K562 (cell line): ENCODE measurements around the gene CLIP2. TPM values are rescaled to one million over a fixed set of nuclear protein-coding genes. Genes with fewer than 3 reads are reported as not detected.
A peak's percentile ranks its signal among the peaks of the same experiment; 100 is the strongest.

Experiments
- CHAMP1 ChIP-seq: fragments of 450-650 bp; IDR thresholded peaks from 2 replicates; pipeline ENCODE4 v1.6.1; 2016; ENCODE audit warnings: mild to moderate bottlenecking
- CREM ChIP-seq: IDR thresholded peaks from 2 replicates; pipeline ENCODE4 v1.6.1; 2014; ENCODE audit warnings: antibody characterized with exemption, low read depth
- ESRRB ChIP-seq: fragments of 250-450 bp; sonication (Bioruptor Pico); IDR thresholded peaks from 2 replicates; pipeline ENCODE4 v1.5.0; 2020; ENCODE audit warnings: mild to moderate bottlenecking, moderate library complexity, borderline replicate concordance
- GTF2E2 ChIP-seq: fragments of 200-800 bp; sonication (Bioruptor generic); IDR thresholded peaks from 2 replicates; pipeline ENCODE4 v1.6.1; 2016; ENCODE audit warnings: missing genetic modification characterization, missing compliant biosample characterization
- HBP1 ChIP-seq: fragments of 450-650 bp; formaldehyde crosslinking; IDR thresholded peaks from 2 replicates; pipeline ENCODE4 v1.4.0; 2022; ENCODE audit warnings: missing genetic modification characterization
- HDAC1 ChIP-seq, 2 experiments: fragments of 450-650 bp; IDR thresholded peaks; 2 replicates each; pipeline ENCODE4 v1.6.1; 2016 to 2017; ENCODE audit warnings: inconsistent platforms in 1 of 2, mild to moderate bottlenecking in 1 of 2, moderate library complexity in 1 of 2
- KAT2B ChIP-seq: IDR thresholded peaks from one replicate; pipeline ENCODE4 v1.6.1; 2012; ENCODE audit warnings: low read depth, mild to moderate bottlenecking, control low read depth, inconsistent platforms, low read length, moderate library complexity
- PKNOX1 ChIP-seq: fragments of 450-650 bp; IDR thresholded peaks from 2 replicates; pipeline ENCODE4 v1.6.1; 2016
- SP1 ChIP-seq: sonication (generic); formaldehyde crosslinking; IDR thresholded peaks from 2 replicates; pipeline ENCODE4 v1.8.1; 2022; ENCODE audit warnings: mild to moderate bottlenecking, missing genetic modification reagents
- TSHZ1 ChIP-seq: fragments of 250-450 bp; sonication (Bioruptor Pico); IDR thresholded peaks from 2 replicates; pipeline ENCODE4 v1.4.0; 2020; ENCODE audit warnings: mild to moderate bottlenecking, moderate library complexity
- ZHX1 ChIP-seq: fragments of 150-350 bp; conservative IDR thresholded peaks from 2 replicates; pipeline ENCODE4 v1.6.1; 2014; ENCODE audit warnings: low read length
- ZNF316 ChIP-seq: fragments of 450-650 bp; IDR thresholded peaks from 2 replicates; pipeline ENCODE4 v1.6.1; 2016
- ZNF431 ChIP-seq: sonication (generic); formaldehyde crosslinking; IDR thresholded peaks from 2 replicates; pipeline ENCODE4 v1.8.0; 2022; ENCODE audit warnings: mild to moderate bottlenecking, missing genetic modification reagents
- ZNF436 ChIP-seq: fragments of 250-450, 450-650 bp; sonication (Bioruptor Pico); formaldehyde crosslinking; IDR thresholded peaks from 2 replicates; pipeline ENCODE4 v1.7.0; 2020; ENCODE audit warnings: mild to moderate bottlenecking
- ZNF584 ChIP-seq: fragments of 200-800 bp; sonication (Bioruptor generic); IDR thresholded peaks from 2 replicates; pipeline ENCODE4 v1.6.1; 2016; ENCODE audit warnings: low read depth, mild to moderate bottlenecking, missing genetic modification characterization, missing compliant biosample characterization
- ZNF778 ChIP-seq: fragments of 450-650 bp; formaldehyde crosslinking; IDR thresholded peaks from 2 replicates; pipeline ENCODE4 v1.4.0; 2020; ENCODE audit warnings: mild to moderate bottlenecking, moderate library complexity
- polyA plus RNA-seq, 8 experiments: library from polyadenylated mRNA; depleted of rRNA in 4 of 8; stranded (reverse) in 5 of 8; unstranded in 3 of 8; fragments of >200 nt; fragmentation: Nextera tagmentation in 2 of 8; fragmentation: Illumina TruSeq in 1 of 8; extraction: Ambion mirVana in 2 of 8; extraction: Trizol in 1 of 8; gene quantifications; 2 replicates each; pipeline versions ENCODE4 v1.2.1 to v1.2.3, GENCODE V29; 2011 to 2014; ENCODE audit warnings: inconsistent platforms in 1 of 8, missing spikeins in 1 of 8
- total RNA-seq, 7 experiments: library from RNA; depleted of rRNA in 6 of 7; stranded (reverse); fragments of >200 nt in 6 of 7; fragmentation: Illumina TruSeq in 2 of 7; extraction: Trizol in 2 of 7; gene quantifications; 2 replicates each; pipeline versions ENCODE4 v1.2.1 to v1.2.3, GENCODE V29; 2011 to 2021; ENCODE audit warnings: low replicate concordance in 1 of 7

CLIP2 gene
- total and polyA plus RNA-seq, 9 of the 15 experiments (the other 6 are each of a cell fraction or from before 2014, with no cell fraction given): 0.07 to 5.4 (median 2.1) TPM

- TF ChIP-seq CHAMP1 (no peak), ZNF584 (CRISPR knock-in tag) (0 out of 2 replicates have a peak, but pooled peaks have one; percentile 48), ZNF778 (CRISPR knock-in tag) (no peak), ZHX1 (peak; percentile 83), TSHZ1 (no peak), PKNOX1 (peak; percentile 92), KAT2B (no peak), ZNF316 (no peak), ZNF431 (CRISPR knock-in tag) (0 out of 2 replicates have a peak, but pooled peaks have one; percentile 19), ESRRB (CRISPR knock-in tag) (no peak), HBP1 (CRISPR knock-in tag) (peak; percentile 67; the same call in 1 of the 2 replicates), SP1 (peak; percentile 97), ZNF436 (CRISPR knock-in tag) (no peak), HDAC1 (IDR thresholded peaks at IDR 0.05) (peak in 1 of 2 experiments; percentile 89; a peak in 2 of 4 replicates), CREM (peak; percentile 97), GTF2E2 (tag) (peak; percentile 82; the same call in 1 of the 2 replicates)
Measured at GRCh38 chr7:74254129-74254857, 34.9 kb upstream of the CLIP2 start, which contains the start of gene RFC2 (continued).
